Mammary epithelial cell (primary cell): ENCODE measurements around the gene ITGB1BP1.

Source experiments
- EZH2 ChIP-seq: IDR thresholded peaks from 2 replicates; pipeline ENCODE4 v1.6.1; 2012; ENCODE audit warnings: low read length, inconsistent platforms, borderline replicate concordance
- TF ChIP-seq, protein P1 (sequence below), 2 donors: IDR thresholded peaks in 1 of 2; conservative IDR thresholded peaks in 1 of 2; 2 replicates each; pipeline ENCODE4 v1.5.1; 2011 to 2012; ENCODE audit warnings: inconsistent platforms in 2 of 2, low read length in 2 of 2, mild to moderate bottlenecking in 2 of 2, control low read depth in 1 of 2, low read depth in 1 of 2; ENCODE audit not compliant: insufficient read depth in 1 of 2; ENCODE audit errors: extremely low read depth in 1 of 2

- TF ChIP-seq, protein P1, sequence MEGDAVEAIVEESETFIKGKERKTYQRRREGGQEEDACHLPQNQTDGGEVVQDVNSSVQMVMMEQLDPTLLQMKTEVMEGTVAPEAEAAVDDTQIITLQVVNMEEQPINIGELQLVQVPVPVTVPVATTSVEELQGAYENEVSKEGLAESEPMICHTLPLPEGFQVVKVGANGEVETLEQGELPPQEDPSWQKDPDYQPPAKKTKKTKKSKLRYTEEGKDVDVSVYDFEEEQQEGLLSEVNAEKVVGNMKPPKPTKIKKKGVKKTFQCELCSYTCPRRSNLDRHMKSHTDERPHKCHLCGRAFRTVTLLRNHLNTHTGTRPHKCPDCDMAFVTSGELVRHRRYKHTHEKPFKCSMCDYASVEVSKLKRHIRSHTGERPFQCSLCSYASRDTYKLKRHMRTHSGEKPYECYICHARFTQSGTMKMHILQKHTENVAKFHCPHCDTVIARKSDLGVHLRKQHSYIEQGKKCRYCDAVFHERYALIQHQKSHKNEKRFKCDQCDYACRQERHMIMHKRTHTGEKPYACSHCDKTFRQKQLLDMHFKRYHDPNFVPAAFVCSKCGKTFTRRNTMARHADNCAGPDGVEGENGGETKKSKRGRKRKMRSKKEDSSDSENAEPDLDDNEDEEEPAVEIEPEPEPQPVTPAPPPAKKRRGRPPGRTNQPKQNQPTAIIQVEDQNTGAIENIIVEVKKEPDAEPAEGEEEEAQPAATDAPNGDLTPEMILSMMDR (conservative IDR thresholded peaks at IDR 0.05 in 1 of 2, IDR thresholded peaks at IDR 0.05 in 1 of 2; ENCODE audit: extremely low read depth in 1 of 2, insufficient read depth in 1 of 2, low read depth in 1 of 2, low read length in 2 of 2): no peak
- TF ChIP-seq EZH2: no peak
Observed at GRCh38 chr2:9419541-9419940, 3.8 kb downstream of the ITGB1BP1 start.
